OCI-M2 (cell line): ENCODE measurements around the gene C2CD3.
"Not testable (repeated sequence)": the region's sequence is repeated elsewhere in the genome, so short reads cannot be mapped to it uniquely, and the experiment has no call there.

ENCODE experiments used
- DNase-seq: peaks from one replicate; lab custom pipeline; 2025; ENCODE audit not compliant: unreplicated experiment; lab: John Stamatoyannopoulos, UW

The C2CD3 gene

DNA sequence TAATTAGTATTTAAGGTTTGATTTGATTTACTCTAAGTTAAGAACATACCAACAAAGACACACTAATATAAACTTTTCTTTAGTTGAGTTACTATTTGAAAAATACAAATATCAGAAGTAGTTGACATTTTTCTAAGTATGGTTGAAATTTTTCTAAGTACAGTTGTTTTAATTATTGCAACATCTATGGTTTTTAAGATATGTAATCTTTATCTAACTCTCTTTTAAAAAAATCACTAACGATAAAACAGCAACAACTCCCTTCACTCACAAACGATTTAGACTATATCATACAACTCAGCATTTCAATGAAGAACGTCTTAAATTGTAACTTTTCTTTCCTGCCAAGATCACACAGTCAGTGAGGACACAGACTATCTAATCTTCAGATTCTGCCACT, 2.0 kb downstream of the C2CD3 start:
- no peak for DNase-seq

DNA sequence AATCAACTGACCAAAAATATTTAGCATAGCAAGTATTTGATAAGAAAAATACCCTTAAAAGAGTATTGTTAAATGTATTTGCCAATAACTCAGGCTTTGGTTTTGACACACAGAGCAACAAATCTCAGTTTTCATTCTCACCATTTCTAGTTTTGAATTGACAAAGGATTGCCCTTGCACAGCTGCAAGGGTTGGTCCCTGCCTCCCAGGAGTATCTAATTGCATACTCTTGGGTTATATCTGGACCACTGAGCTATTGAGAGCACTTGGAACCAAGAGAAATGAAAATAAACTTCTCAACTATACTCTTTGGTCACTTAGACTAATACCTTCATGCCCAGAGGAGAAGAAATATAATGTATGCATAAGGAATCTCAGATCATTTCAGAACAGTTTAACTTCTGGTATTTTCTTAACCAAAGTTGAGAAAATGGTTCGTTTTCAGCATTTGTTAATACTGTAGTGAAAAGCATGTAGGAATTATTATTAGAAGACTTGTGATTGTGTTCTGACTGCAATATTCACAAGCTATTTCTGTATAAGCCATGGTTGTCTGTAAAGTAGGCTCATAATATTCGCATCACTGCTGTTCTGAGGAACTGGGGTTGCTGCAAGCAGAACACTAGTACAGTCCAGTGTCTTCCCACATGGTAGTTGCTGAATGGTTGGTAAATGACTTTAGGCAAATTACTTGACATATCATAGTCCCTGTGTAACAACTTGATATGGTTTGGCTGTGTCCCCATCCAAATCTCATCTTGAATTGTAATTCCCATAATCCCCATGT, 7.9 kb downstream of the C2CD3 start:
- no peak for DNase-seq

GRCh38 chr11:74159642-74160041, 11.2 kb downstream of the C2CD3 start:
- DNase-seq, result no peak

- no peak for DNase-seq
Measured at GRCh38 chr11:74157169-74157568, 13.6 kb downstream of the C2CD3 start.

- no peak for DNase-seq
Measured at GRCh38 chr11:74154620-74155281, 16.1 kb downstream of the C2CD3 start.

GRCh38 chr11:74153224-74153623, 17.6 kb downstream of the C2CD3 start:
- no peak for DNase-seq

- DNase-seq, result no peak
Measured at GRCh38 chr11:74147199-74147929, 23.4 kb downstream of the C2CD3 start.

GRCh38 chr11:74144592-74144991, 26.2 kb downstream of the C2CD3 start:
- no peak for DNase-seq

DNA sequence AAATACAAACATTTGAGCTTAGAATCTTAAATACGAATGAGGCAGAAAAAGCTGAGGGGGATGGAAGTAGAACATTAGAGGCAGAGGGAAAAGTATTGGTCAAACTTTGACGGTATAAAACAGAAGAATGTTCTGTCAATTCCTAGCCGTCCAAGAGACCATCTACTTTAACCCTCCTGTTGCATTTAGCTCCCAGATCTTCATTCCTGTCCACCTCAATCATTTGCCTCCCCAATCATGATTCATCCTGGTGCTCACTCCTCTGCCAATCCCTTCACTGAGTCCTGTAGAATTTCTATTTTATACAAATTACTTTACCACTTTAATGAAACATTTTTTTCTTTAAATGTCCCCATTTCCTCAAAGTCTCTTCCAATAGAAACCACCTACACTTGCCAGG, 28.2 kb downstream of the C2CD3 start:
- no peak for DNase-seq

GRCh38 chr11:74141908-74142307, 28.9 kb downstream of the C2CD3 start:
- no peak for DNase-seq

- no peak for DNase-seq
Measured at GRCh38 chr11:74141241-74141695, 29.5 kb downstream of the C2CD3 start.

GRCh38 chr11:74139919-74140431, 30.8 kb downstream of the C2CD3 start:
- DNase-seq, result not testable (repeated sequence)

GRCh38 chr11:74139151-74139918, 31.5 kb downstream of the C2CD3 start:
- DNase-seq, result no peak

DNA sequence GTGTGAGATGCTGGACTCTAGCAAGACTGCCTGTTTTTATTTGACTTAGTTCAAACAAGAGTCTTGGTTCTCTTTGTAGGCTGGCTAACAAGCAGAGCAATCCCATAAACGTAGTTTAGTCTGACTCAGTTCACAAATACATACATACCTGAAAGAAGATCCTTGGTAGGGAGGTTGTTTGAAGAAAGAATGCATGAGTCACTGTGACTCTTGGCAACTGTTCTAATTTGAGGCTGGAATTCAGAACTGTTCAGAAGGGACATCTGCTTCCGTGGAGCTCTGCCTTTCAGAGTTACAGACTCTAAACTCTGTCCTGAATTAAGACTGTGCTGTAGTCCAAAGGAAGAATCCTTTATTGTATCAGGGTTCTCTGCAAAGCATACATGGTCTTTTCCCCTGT, 32.2 kb downstream of the C2CD3 start:
- no peak for DNase-seq

GRCh38 chr11:74138021-74138420, 32.8 kb downstream of the C2CD3 start:
- DNase-seq, result no peak

- DNase-seq, result no peak
Measured at GRCh38 chr11:74135127-74135840, 35.5 kb downstream of the C2CD3 start.

DNA sequence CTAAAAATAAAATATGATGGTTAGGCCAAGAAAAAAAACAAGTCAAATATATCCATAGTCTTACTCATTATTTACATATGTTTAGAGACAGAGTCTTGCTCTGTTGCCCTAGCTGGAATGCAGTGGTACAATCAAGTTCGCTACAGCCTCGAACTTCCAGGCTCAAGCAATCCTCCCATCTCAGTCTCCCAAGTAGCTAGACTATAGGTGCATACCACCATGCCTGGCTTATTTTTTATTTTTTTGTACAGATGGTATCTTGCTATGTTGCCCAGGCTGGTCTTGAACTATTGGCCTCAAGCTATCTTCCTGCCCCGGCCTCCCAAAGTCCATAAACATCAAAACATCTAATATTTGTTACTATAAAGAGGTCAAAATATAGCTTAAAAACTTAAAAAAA, 36.1 kb downstream of the C2CD3 start:
- no peak for DNase-seq

DNA sequence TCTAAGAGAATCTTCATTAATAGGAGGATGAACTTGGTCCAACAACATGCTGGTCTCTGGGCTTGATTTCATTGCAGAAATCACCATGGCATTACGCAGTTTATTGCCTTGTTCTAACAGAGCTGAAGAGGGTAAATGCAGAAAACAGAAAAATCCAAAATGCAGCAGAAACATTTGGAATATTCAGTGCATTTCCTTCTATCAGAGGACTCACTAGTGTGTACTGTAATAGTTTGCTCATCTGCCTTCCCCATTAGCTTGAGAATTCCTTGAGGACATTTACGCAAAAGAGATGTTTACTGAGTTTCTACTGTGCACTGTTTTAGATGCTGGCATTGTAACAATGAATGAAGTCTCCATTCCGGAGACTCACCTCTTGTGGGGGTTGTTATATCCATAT, 37.4 kb downstream of the C2CD3 start:
- no peak for DNase-seq

- no peak for DNase-seq
Measured at GRCh38 chr11:74132833-74133232, 38.0 kb downstream of the C2CD3 start.

GRCh38 chr11:74129121-74129520, 41.7 kb downstream of the C2CD3 start:
- DNase-seq, result not testable (repeated sequence)
